Epithelial cell of proximal tubule (primary cell): ENCODE measurements around the gene PTN. TPM values are rescaled to one million over a fixed set of nuclear protein-coding genes. Genes with fewer than 3 reads are reported as not detected.

Experiments
- DNase-seq: peaks from one replicate; pipeline ENCODE4 v3.0.0-alpha.2; 2011; ENCODE audit warnings: low read depth
- H3K4me3 ChIP-seq: 2 replicates; pipeline ENCODE4 v1.5.1; 2011; ENCODE audit warnings: low read depth, mild to moderate bottlenecking, low read length
- total RNA-seq: library from RNA; depleted of rRNA; stranded (reverse); fragments of >200 nt; gene quantifications from 2 replicates; pipeline ENCODE4 v1.2.3, GENCODE V29; 2015
- TF ChIP-seq, protein P1 (sequence below): conservative IDR thresholded peaks from 2 replicates; pipeline ENCODE4 v1.5.1; 2012; ENCODE audit warnings: low read depth, mild to moderate bottlenecking, low read length

The PTN gene
- total RNA-seq, 1 donor from 2014 or later = 16.8 TPM

DNA sequence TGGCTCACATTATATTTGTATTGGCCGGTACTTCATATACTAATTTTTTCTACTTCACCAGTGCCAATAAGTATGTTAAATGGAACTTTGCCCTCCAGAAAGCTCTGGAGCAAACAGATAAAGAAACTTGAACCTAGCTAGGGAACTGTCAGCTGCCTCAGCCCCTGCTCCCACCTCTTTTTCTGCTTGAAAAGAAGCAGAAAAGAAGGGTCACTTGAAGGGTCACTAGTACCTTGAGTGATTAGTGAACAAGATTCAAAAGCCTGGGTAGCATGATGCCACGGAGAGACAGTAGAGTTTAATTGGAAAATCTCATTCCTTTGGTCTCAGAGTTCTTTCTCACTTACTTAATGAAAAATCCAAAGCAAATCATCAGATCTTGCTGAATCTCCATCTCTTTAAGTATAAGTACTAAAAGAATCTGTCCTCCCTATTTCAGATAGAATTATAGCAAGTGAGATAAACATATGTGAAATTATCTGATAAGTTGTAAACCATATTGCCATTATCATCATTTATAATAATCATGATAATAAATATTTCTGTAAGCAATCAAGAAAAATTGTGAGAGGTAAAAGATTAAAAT, 47.7 kb downstream of the PTN start:
- TF ChIP-seq, protein P1, sequence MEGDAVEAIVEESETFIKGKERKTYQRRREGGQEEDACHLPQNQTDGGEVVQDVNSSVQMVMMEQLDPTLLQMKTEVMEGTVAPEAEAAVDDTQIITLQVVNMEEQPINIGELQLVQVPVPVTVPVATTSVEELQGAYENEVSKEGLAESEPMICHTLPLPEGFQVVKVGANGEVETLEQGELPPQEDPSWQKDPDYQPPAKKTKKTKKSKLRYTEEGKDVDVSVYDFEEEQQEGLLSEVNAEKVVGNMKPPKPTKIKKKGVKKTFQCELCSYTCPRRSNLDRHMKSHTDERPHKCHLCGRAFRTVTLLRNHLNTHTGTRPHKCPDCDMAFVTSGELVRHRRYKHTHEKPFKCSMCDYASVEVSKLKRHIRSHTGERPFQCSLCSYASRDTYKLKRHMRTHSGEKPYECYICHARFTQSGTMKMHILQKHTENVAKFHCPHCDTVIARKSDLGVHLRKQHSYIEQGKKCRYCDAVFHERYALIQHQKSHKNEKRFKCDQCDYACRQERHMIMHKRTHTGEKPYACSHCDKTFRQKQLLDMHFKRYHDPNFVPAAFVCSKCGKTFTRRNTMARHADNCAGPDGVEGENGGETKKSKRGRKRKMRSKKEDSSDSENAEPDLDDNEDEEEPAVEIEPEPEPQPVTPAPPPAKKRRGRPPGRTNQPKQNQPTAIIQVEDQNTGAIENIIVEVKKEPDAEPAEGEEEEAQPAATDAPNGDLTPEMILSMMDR = no peak
- H3K4me3 ChIP-seq = no peak overlapping the region
- no peak for DNase-seq

DNA sequence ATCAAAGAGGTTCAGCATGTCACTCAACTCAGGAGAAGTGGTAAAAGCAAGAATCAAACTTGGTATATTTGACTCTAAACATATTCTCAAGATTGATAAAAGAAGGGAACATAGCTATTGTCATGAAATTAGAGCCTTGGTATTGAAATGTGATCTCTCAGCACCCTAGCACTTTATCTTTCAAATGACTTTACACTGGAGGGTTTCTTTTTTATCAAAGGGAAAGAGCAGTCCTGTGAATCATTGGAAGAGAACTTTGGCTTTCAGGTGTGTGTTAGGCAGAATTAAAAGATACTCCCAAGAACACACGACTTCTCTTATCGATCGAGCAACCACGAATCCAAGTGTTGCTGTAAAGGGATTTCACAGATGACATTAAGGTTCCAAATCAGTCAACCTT, 54.4 kb downstream of the PTN start:
- H3K4me3 ChIP-seq = no peak overlapping the region
- TF ChIP-seq, protein P1 = no peak
- DNase-seq = no peak

DNA sequence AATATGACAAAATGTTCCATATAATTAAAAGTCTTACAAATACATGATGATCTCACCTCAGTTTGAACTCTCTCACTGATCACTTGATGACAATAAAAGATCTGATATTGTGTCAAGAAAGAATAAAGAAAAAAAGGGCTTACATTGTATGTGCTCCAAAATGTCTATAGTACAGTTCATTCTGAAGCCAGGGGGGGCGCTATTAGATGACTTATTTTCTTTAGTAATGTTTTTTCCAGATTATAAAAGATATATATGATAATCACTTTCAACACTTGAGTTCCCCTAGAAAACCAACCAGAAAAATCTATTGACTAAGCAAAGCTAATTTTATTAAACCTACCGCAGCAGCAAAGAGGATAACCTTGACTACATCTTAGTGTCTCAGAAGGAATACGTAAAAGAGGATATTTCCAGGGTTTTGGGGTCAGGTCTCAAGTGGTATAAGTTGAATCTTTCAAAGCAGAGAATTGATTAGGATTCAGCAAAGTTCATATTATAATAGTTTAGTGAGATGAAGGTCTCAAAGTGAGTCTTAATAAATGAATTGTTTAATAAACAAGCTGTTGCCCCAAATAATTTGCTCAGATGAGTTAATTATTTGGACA, 55.8 kb downstream of the PTN start:
- TF ChIP-seq, protein P1 = peak; percentile 54
- H3K4me3 ChIP-seq = no peak overlapping the region
- DNase-seq = no peak

DNA sequence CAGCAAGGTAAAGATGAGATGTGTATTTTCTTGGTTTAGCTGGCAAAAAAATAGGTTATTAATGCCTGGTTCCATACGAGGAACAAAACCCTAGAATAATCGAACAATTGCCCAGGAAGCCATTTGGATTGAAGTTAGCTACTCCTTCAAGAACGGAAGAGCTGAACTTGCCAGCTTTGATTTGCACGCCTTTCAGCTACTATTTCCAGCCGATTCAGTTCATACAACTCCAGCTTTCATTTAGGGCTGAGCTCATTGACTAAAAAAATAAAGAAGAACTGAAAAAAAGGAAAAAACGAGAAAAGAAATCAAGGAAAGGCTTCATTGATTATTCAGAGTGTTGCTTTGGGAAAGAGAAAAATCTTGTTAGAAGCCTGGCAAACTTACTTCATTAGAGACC, 60.4 kb downstream of the PTN start:
- no peak overlapping the region for H3K4me3 ChIP-seq
- TF ChIP-seq, protein P1 = no peak
- DNase-seq = no peak

DNA sequence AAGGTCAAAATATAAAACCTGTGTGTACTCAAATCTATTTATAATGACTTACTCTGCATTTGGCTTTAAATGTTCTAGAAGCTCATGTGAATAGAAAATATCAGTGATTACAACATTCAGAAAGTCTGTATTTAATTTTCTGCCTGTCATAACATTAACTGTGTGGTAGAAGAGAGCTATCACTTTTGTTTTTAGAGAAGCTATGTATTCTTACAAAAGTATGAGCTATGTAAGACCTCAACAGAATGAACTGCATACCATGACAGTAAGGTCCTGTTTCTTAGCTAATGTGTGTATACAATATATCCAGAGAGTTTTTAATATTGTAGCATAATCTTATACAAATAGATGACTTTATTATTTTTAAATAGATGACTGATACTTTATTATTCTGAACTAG, 61.5 kb downstream of the PTN start:
- no peak for DNase-seq
- TF ChIP-seq, protein P1 = no peak
- no peak overlapping the region for H3K4me3 ChIP-seq

DNA sequence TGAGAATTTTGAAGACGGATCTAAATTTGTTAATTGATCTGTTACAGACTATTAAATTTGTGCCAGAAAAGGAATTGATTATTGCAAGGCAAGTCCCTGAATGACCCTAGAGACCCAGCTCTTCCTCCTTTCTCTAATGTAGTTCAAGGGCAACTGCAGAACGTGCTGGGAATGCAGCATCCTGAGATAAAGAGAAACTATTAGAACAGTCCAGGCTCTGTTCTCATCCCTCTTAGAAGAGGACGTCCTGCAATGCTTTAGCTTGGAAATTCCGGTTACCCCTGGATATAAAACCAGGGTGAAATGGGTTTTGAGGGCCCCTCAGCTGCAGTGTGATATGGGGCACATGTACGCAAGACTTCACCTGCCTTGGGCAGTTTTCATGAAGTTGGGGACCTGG, 67.3 kb downstream of the PTN start:
- TF ChIP-seq, protein P1 = no peak
- DNase-seq = no peak
- no peak overlapping the region for H3K4me3 ChIP-seq

DNA sequence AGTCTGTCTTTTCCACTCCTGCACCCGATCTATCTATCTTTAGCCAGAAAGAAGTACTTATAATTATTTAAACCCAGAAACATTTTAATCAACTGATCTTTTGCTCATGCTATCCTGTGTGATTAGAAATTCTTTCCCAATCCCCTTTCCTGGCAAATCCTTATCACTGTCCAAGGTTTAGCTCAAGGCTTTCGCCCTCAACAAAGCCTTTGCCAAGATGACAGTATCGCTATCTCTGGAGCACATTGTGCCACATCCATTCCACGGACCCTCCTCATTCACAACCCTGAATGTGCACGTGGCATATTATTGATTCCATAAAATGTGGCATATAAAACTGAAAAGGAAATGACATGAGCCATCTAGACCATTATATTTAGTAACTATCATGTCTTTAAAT, 71.3 kb downstream of the PTN start:
- no peak overlapping the region for H3K4me3 ChIP-seq
- DNase-seq = no peak
- TF ChIP-seq, protein P1 = no peak
